Testis (tissue), 3 donors: ENCODE measurements around the gene GSTA5. TPM values are rescaled to one million over a fixed set of nuclear protein-coding genes. Genes with fewer than 3 reads are reported as not detected.
"Not testable (repeated sequence)": the region's sequence is repeated elsewhere in the genome, so short reads cannot be mapped to it uniquely, and the experiment has no call there.

ENCODE experiments used
- DNase-seq: peaks from one replicate; pipeline ENCODE4 v3.0.0-alpha.2; 2019
- H3K27ac ChIP-seq, 2 donors: fragments of 200-600 bp; sonication (generic); one replicate each; pipeline ENCODE4 v1.5.1; 2019
- H3K27me3 ChIP-seq: fragments of 200-600 bp; sonication (generic); one replicate; pipeline ENCODE4 v1.5.1; 2019
- H3K36me3 ChIP-seq: fragments of 200-600 bp; sonication (generic); one replicate; pipeline ENCODE4 v1.5.1; 2017; ENCODE audit warnings: low read depth; ENCODE audit errors: missing control alignments
- H3K4me1 ChIP-seq: fragments of 200-600 bp; sonication (generic); one replicate; pipeline ENCODE4 v1.5.1; 2019
- H3K4me3 ChIP-seq, 2 donors: fragments of 200-600 bp; sonication (generic); one replicate each; pipeline ENCODE4 v1.5.1; 2017 to 2019
- H3K9me3 ChIP-seq: fragments of 200-600 bp; sonication (generic); one replicate; pipeline ENCODE4 v1.5.1; 2017
- CTCF ChIP-seq, 3 experiments: fragments of 450-650 bp in 2 of 3; fragments of 200-600 bp in 1 of 3; sonication (generic) in 1 of 3; IDR thresholded peaks; one replicate each; pipeline ENCODE4 v1.5.1; 2016 to 2019; ENCODE audit warnings: antibody characterized with exemption in 3 of 3, mild to moderate bottlenecking in 2 of 3, moderate library complexity in 1 of 3
- POLR2A ChIP-seq: fragments of 450-650 bp; IDR thresholded peaks from one replicate; pipeline ENCODE4 v1.6.1; 2017; ENCODE audit warnings: antibody characterized with exemption, mild to moderate bottlenecking, moderate library complexity
- WGBS, 2 donors: methylation state at CpG; one replicate each; pipeline ENCODE4 v1.1.5; 2018; 5-methylcytosine and 5-hydroxymethylcytosine counted together
- intact Hi-C: fragments of 100-400 bp; cut with DNase I; formaldehyde crosslinking; loops from one replicate; pipeline ENCODE4 v1.15.1; 2023; ENCODE audit warnings: low total_unique reads
- polyA plus RNA-seq: library from polyadenylated mRNA; stranded (reverse); fragments of 350-450 nt; fragmentation: Illumina TruSeq; extraction: RNeasy Lipid Tissue Mini Kit (QIAGEN cat#74804); gene quantifications from one replicate; pipeline ENCODE4 v1.2.3, GENCODE V29; 2014; ENCODE audit warnings: low read depth, low replicate concordance; ENCODE audit not compliant: insufficient read depth
- total RNA-seq, 2 donors: library from RNA; depleted of rRNA; stranded (reverse); fragments of >200 nt; gene quantifications; one replicate each; pipeline ENCODE4 v1.2.3, GENCODE V29; 2016

The GSTA5 gene
- total and polyA plus RNA-seq, 3 donors from 2014 or later = not detected

DNA sequence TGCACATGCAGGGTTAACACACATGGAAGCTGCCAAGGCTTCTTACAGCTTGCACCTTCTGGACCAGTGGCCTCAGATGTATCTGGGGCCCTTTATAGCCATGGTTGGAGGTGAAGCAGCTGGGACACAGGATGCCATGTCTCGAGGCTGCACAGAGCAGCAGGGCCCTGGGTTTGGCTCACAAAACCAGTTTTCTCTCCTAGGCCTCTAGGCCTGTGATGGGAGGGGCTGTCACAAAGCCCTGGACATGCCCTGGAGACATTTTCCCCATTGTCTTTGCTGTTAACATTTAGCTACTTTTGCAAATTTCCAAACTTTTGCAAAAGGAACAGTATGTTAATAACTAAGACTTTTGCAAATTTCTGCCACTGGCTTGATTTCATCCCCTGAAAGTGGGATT, 18.8 kb downstream of the GSTA5 start:
- WGBS, 2 donors = 60 to 80% methylated on average over 1 of the region's 1 CpG

GRCh38 chr6:52820198-52820597, 20.4 kb downstream of the GSTA5 start:
- no peaks in the 10 kb centered on the region for H3K27me3 ChIP-seq
- peaks cover 3% of the 10 kb centered on the region for H3K4me1 ChIP-seq
- H3K4me3 ChIP-seq = no peak overlapping the region
- no peaks in the 10 kb centered on the region for H3K9me3 ChIP-seq
- no peak for DNase-seq
- intact Hi-C loops = no loop called here
- H3K27ac ChIP-seq = no peak overlapping the region
- no peak for TF ChIP-seq CTCF (IDR thresholded peaks at IDR 0.05)
- TF ChIP-seq POLR2A = no peak
- H3K36me3 ChIP-seq = no peaks in the 10 kb centered on the region
- WGBS, 2 donors = 37 to 51% methylated on average over 2 of the region's 2 CpGs

More for the DNA sequence above, 18.8 kb downstream of the GSTA5 start:
- no peaks in the 10 kb centered on the region for H3K9me3 ChIP-seq
- H3K4me3 ChIP-seq = no peak overlapping the region
- no peaks in the 10 kb centered on the region for H3K27me3 ChIP-seq
- no peak overlapping the region for H3K27ac ChIP-seq
- no peaks in the 10 kb centered on the region for H3K36me3 ChIP-seq
- DNase-seq = no peak
- TF ChIP-seq CTCF (IDR thresholded peaks at IDR 0.05) (no peak), POLR2A (no peak)
- intact Hi-C loops = no loop called here
- H3K4me1 ChIP-seq = peaks cover 4% of the 10 kb centered on the region

- H3K9me3 ChIP-seq = no peaks in the 10 kb centered on the region
- DNase-seq = peak; percentile 70
- H3K4me3 ChIP-seq = no peak overlapping the region
- intact Hi-C loops = no loop called here
- TF ChIP-seq POLR2A (no peak), CTCF (IDR thresholded peaks at IDR 0.05) (peak in 2 of 3 experiments; percentile 49 to 71)
- H3K27me3 ChIP-seq = no peaks in the 10 kb centered on the region
- no peak overlapping the region for H3K27ac ChIP-seq
- 27 to 36% methylated on average over 14 to 15 of the region's 15 CpGs for WGBS, 2 donors
- no peaks in the 10 kb centered on the region for H3K36me3 ChIP-seq
- H3K4me1 ChIP-seq = peaks cover 3% of the 10 kb centered on the region
Measured at GRCh38 chr6:52815167-52816092, 25.2 kb downstream of the GSTA5 start.

DNA sequence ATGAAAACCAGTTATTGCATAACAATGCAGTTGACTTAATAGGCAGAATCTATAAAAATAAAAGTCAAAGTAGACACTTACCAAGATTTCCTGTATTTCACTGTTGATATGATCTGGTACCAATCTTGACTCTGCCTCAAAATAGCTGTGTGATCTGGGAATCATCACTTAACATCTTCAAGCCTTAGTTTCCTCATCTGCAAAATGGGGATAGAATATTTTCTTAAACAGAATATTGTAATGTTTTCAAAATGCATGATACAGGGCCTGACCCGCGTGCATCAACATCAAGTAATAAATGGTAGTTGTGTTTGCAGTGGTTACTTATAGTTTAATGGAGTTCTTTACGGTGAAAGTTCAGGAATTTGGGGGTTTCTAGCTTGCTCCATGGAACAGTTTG, 26.1 kb downstream of the GSTA5 start:
- H3K27ac ChIP-seq, H3K4me3 ChIP-seq, intact Hi-C loops, H3K27me3 ChIP-seq, H3K9me3 ChIP-seq, DNase-seq, H3K36me3 ChIP-seq, H3K4me1 ChIP-seq: not testable (repeated sequence)
- 59 to 67% methylated on average over 3 of the region's 3 CpGs for WGBS, 2 donors

GRCh38 chr6:52809777-52810176, 30.8 kb downstream of the GSTA5 start:
- 90% methylated on average over 4 of the region's 4 CpGs for WGBS, 2 donors
- not testable (repeated sequence) for H3K27ac ChIP-seq, H3K27me3 ChIP-seq, DNase-seq, H3K4me1 ChIP-seq, H3K4me3 ChIP-seq, H3K36me3 ChIP-seq, H3K9me3 ChIP-seq
- intact Hi-C loops = loop anchor here (10.0 kb wide), 1 partner anchor 555 kb away; no protein-coding TSS in a partner anchor
